Measurements from ENCODE around the gene PRKG1. TPM values are rescaled to one million over a fixed set of nuclear protein-coding genes. Genes with fewer than 3 reads are reported as not detected.

PRKG1 gene
- polyA plus RNA-seq, 1 donor (not counting 4 experiments of a cell fraction or from before 2014, with no cell fraction given), result 0.24 TPM

- dilution Hi-C loops (cut with MboI; ENCODE audit: extremely low pct_ligation_motif_present, low sequenced_read_pairs), result no loop called here
These were observed 1210.2 kb downstream of the PRKG1 start for GRCh38 chr10:52284416-52285013.

GRCh38 chr10:52287866-52288265, 1213.6 kb downstream of the PRKG1 start:
- no peak for TF ChIP-seq EZH2 (IDR thresholded peaks at IDR 0.05; ENCODE audit: low read length)
- TF ChIP-seq CTCF (optimal IDR thresholded peaks at IDR 0.05 in 1 of 3, IDR thresholded peaks at IDR 0.05 in 1 of 3, conservative IDR thresholded peaks at IDR 0.05 in 1 of 3; ENCODE audit: extremely low read depth in 1 of 3, insufficient read depth in 2 of 3, low read length in 3 of 3), result no peak
- H3K4me2 ChIP-seq (ENCODE audit: control insufficient read depth, extremely low read depth, insufficient read depth, low read depth, low read length), result no peak overlapping the region
- no peaks in the 10 kb centered on the region for H3K79me2 ChIP-seq (ENCODE audit: control insufficient read depth, insufficient read depth, low read length)
- H3K36me3 ChIP-seq (ENCODE audit: control insufficient read depth in 2 of 2, extremely low read depth in 1 of 2, insufficient read depth in 2 of 2, low read length in 2 of 2), result no peaks in the 10 kb centered on the region
- DNase-seq (ENCODE audit: low read depth, low spot score) (no peak), FAIRE-seq (no peak)
- no peaks in the 10 kb centered on the region for H3K4me1 ChIP-seq (ENCODE audit: control insufficient read depth, extremely low read depth, insufficient read depth, low read length)
- dilution Hi-C loops (cut with MboI; ENCODE audit: extremely low pct_ligation_motif_present, low sequenced_read_pairs), result no loop called here
- H4K20me1 ChIP-seq (ENCODE audit: control insufficient read depth, extremely low read depth, insufficient read depth, low read length), result no peaks in the 10 kb centered on the region
- no peak overlapping the region for H3K4me3 ChIP-seq (ENCODE audit: control insufficient read depth in 2 of 3, extremely low read depth in 1 of 3, insufficient read depth in 2 of 3, low read depth in 1 of 3, low read length in 3 of 3)
- no peaks in the 10 kb centered on the region for H3K9me1 ChIP-seq (ENCODE audit: control insufficient read depth, extremely low read depth, insufficient read depth, low read length)
- no peak overlapping the region for H3K9ac ChIP-seq (ENCODE audit: control insufficient read depth, extremely low read depth, insufficient read depth, low read length)
- H3K9me3 ChIP-seq (ENCODE audit: control insufficient read depth, low read depth, low read length), result no peaks in the 10 kb centered on the region
- H3K27me3 ChIP-seq (ENCODE audit: control insufficient read depth, extremely low read depth, insufficient read depth, low read length), result no peaks in the 10 kb centered on the region
- no peak overlapping the region for H2AFZ ChIP-seq (ENCODE audit: control insufficient read depth, low read length)
- H3K27ac ChIP-seq (ENCODE audit: control insufficient read depth, insufficient read depth, low read length), result no peak overlapping the region

More at GRCh38 chr10:52284416-52285013, 1210.2 kb downstream of the PRKG1 start:
- H3K36me3 ChIP-seq (ENCODE audit: control insufficient read depth in 2 of 2, extremely low read depth in 1 of 2, insufficient read depth in 2 of 2, low read length in 2 of 2), result no peaks in the 10 kb centered on the region
- H3K9ac ChIP-seq (ENCODE audit: control insufficient read depth, extremely low read depth, insufficient read depth, low read length), result no peak overlapping the region
- H4K20me1 ChIP-seq (ENCODE audit: control insufficient read depth, extremely low read depth, insufficient read depth, low read length), result no peaks in the 10 kb centered on the region
- peaks cover 6% of the 10 kb centered on the region for H3K4me1 ChIP-seq (ENCODE audit: control insufficient read depth, extremely low read depth, insufficient read depth, low read length)
- DNase-seq (ENCODE audit: low read depth, low spot score) (no peak), FAIRE-seq (no peak)
- TF ChIP-seq EZH2 (IDR thresholded peaks at IDR 0.05; ENCODE audit: low read length), result no peak
- no peak for TF ChIP-seq CTCF (optimal IDR thresholded peaks at IDR 0.05 in 1 of 3, IDR thresholded peaks at IDR 0.05 in 1 of 3, conservative IDR thresholded peaks at IDR 0.05 in 1 of 3; ENCODE audit: extremely low read depth in 1 of 3, insufficient read depth in 2 of 3, low read length in 3 of 3)
- no peak overlapping the region for H2AFZ ChIP-seq (ENCODE audit: control insufficient read depth, low read length)
- H3K4me2 ChIP-seq (ENCODE audit: control insufficient read depth, extremely low read depth, insufficient read depth, low read depth, low read length), result no peak overlapping the region
- H3K9me1 ChIP-seq (ENCODE audit: control insufficient read depth, extremely low read depth, insufficient read depth, low read length), result no peaks in the 10 kb centered on the region
- H3K9me3 ChIP-seq (ENCODE audit: control insufficient read depth, low read depth, low read length), result no peaks in the 10 kb centered on the region
- no peak overlapping the region for H3K4me3 ChIP-seq (ENCODE audit: control insufficient read depth in 2 of 3, extremely low read depth in 1 of 3, insufficient read depth in 2 of 3, low read depth in 1 of 3, low read length in 3 of 3)
- H3K79me2 ChIP-seq (ENCODE audit: control insufficient read depth, insufficient read depth, low read length), result no peaks in the 10 kb centered on the region
- H3K27me3 ChIP-seq (ENCODE audit: control insufficient read depth, extremely low read depth, insufficient read depth, low read length), result no peaks in the 10 kb centered on the region
- no peak overlapping the region for H3K27ac ChIP-seq (ENCODE audit: control insufficient read depth, insufficient read depth, low read length)

Measured in keratinocyte (primary cell).